SK-N-SH (cell line): ENCODE data around the gene CALHM5. TPM values are rescaled to one million over a fixed set of nuclear protein-coding genes. Genes with fewer than 3 reads are reported as not detected.

Experiments
- CTCF ChIA-PET: fragments of 300-600, 350-600 bp; formaldehyde crosslinking; extraction: SDS; loops from one replicate; lab custom pipeline; 2021; lab: Yijun Ruan, JAX
- POLR2A ChIA-PET: fragments of 350-600 bp; sonication (Branson Sonifier 250); formaldehyde crosslinking; extraction: SDS; loops from one replicate; lab custom pipeline; 2020; ENCODE audit warnings: antibody characterized with exemption, inconsistent platforms; lab: Yijun Ruan, JAX
- DNase-seq: peaks from one replicate; pipeline ENCODE4 v3.0.0; 2012
- H2AFZ ChIP-seq: fragments of 200-600 bp; sonication (generic); 2 replicates; pipeline ENCODE4 v1.8.1; 2016; ENCODE audit warnings: antibody characterized with exemption, mild to moderate bottlenecking, low read depth
- H3F3A ChIP-seq: fragments of 200-600 bp; sonication (generic); replicated peaks from 2 replicates; pipeline ENCODE3; 2016; ENCODE audit warnings: antibody characterized with exemption, mild to moderate bottlenecking; ENCODE audit not compliant: insufficient read depth
- H3K27ac ChIP-seq, 2 experiments: fragments of 200-500 bp in 1 of 2; fragments of 200-600 bp in 1 of 2; sonication (Bioruptor generic) in 1 of 2; sonication (generic), shearing (Covaris generic) in 1 of 2; 2 replicates each; pipeline versions ENCODE4 v1.5.1 to v1.6.1; 2014 to 2016; ENCODE audit warnings: low read depth in 2 of 2, inconsistent platforms in 1 of 2, low read length in 1 of 2, mild to moderate bottlenecking in 1 of 2, mixed read lengths in 1 of 2
- H3K27me3 ChIP-seq: fragments of 200-600 bp; sonication (generic), shearing (Covaris generic); 2 replicates; pipeline ENCODE4 v1.6.1; 2016; ENCODE audit warnings: mixed run types; ENCODE audit not compliant: insufficient read depth
- H3K36me3 ChIP-seq, 2 experiments: fragments of 200-500 bp in 1 of 2; fragments of 200-600 bp in 1 of 2; sonication (Bioruptor generic) in 1 of 2; sonication (generic) in 1 of 2; replicated peaks in 1 of 2; 2 replicates each; pipeline versions ENCODE3 to v1.5.1; 2014 to 2016; ENCODE audit warnings: low read length in 1 of 2, mild to moderate bottlenecking in 1 of 2; ENCODE audit not compliant: insufficient read depth in 2 of 2, control insufficient read depth in 1 of 2
- H3K4me1 ChIP-seq, 2 experiments: fragments of 200-500 bp in 1 of 2; fragments of 200-600 bp in 1 of 2; sonication (Bioruptor generic) in 1 of 2; sonication (generic), shearing (Covaris generic) in 1 of 2; 2 replicates each; pipeline versions ENCODE4 v1.5.1 to v1.6.1; 2014 to 2016; ENCODE audit warnings: low read depth in 1 of 2, low read length in 1 of 2, mixed run types in 1 of 2; ENCODE audit not compliant: insufficient read depth in 2 of 2, control insufficient read depth in 1 of 2
- H3K4me2 ChIP-seq: fragments of 200-600 bp; sonication (generic), shearing (Covaris generic); 2 replicates; pipeline ENCODE4 v1.6.1; 2017; ENCODE audit warnings: mixed run types
- H3K4me3 ChIP-seq, 2 experiments: fragments of 200-500 bp in 1 of 2; fragments of 200-600 bp in 1 of 2; sonication (Bioruptor generic) in 1 of 2; sonication (generic), shearing (Covaris generic) in 1 of 2; 2 replicates each; pipeline versions ENCODE4 v1.5.1 to v1.8.1; 2014 to 2016; ENCODE audit warnings: low read depth in 2 of 2, inconsistent platforms in 1 of 2, low read length in 1 of 2, mild to moderate bottlenecking in 1 of 2, mixed read lengths in 1 of 2, moderate library complexity in 1 of 2
- H3K79me2 ChIP-seq: fragments of 200-600 bp; sonication (generic); 2 replicates; pipeline ENCODE4 v1.8.1; 2017; ENCODE audit warnings: mild to moderate bottlenecking; ENCODE audit not compliant: insufficient read depth
- H3K9ac ChIP-seq: fragments of 200-600 bp; sonication (generic); 2 replicates; pipeline ENCODE4 v1.6.1; 2017; ENCODE audit warnings: mixed run types
- H3K9me2 ChIP-seq: fragments of 200-600 bp; sonication (generic); 2 replicates; pipeline ENCODE4 v1.6.1; 2017; ENCODE audit warnings: mixed run types
- H3K9me3 ChIP-seq: fragments of 200-600 bp; sonication (generic); 2 replicates; pipeline ENCODE4 v1.6.1; 2017; ENCODE audit warnings: mixed run types, mild to moderate bottlenecking, moderate library complexity
- H4K20me1 ChIP-seq: fragments of 200-600 bp; sonication (generic); 2 replicates; pipeline ENCODE4 v1.6.1; 2017; ENCODE audit warnings: mild to moderate bottlenecking, mixed run types; ENCODE audit not compliant: insufficient read depth
- CHD2 ChIP-seq: fragments of 150-350 bp; IDR thresholded peaks from 2 replicates; pipeline ENCODE4 v1.6.1; 2018; ENCODE audit warnings: low read length; ENCODE audit not compliant: partially characterized antibody
- CTCF ChIP-seq: fragments of 200-600 bp; sonication (generic); IDR thresholded peaks from 2 replicates; pipeline ENCODE4 v1.6.1; 2017; ENCODE audit warnings: antibody characterized with exemption, mild to moderate bottlenecking, moderate library complexity
- ELF1 ChIP-seq: IDR thresholded peaks from 2 replicates; pipeline ENCODE4 v1.4.0; 2012
- EP300 ChIP-seq, 2 experiments: IDR thresholded peaks; 2 replicates each; pipeline versions ENCODE4 v1.4.0 to v1.6.1; 2012; ENCODE audit warnings: borderline replicate concordance in 1 of 2, low read depth in 1 of 2, low read length in 1 of 2
- FOSL2 ChIP-seq: IDR thresholded peaks from 2 replicates; pipeline ENCODE4 v1.4.0; 2012; ENCODE audit warnings: low read depth, mild to moderate bottlenecking, moderate library complexity, borderline replicate concordance
- GABPA ChIP-seq: IDR thresholded peaks from 2 replicates; pipeline ENCODE4 v1.4.0; 2012; ENCODE audit warnings: low read depth, mild to moderate bottlenecking
- GATA2 ChIP-seq: sonication (generic); formaldehyde crosslinking; IDR thresholded peaks from 2 replicates; pipeline ENCODE4 v1.5.0; 2020; ENCODE audit warnings: mild to moderate bottlenecking, missing genetic modification reagents
- JUND ChIP-seq: IDR thresholded peaks from 2 replicates; pipeline ENCODE4 v1.4.0; 2012
- MAX ChIP-seq: IDR thresholded peaks from 2 replicates; pipeline ENCODE4 v1.4.0; 2012; ENCODE audit warnings: low read depth
- MEF2A ChIP-seq: IDR thresholded peaks from 2 replicates; pipeline ENCODE4 v1.4.0; 2012; ENCODE audit warnings: low read depth, borderline replicate concordance
- NRF1 ChIP-seq: IDR thresholded peaks from 2 replicates; pipeline ENCODE4 v1.6.1; 2012; ENCODE audit warnings: low read depth, mild to moderate bottlenecking, low read length
- PBX3 ChIP-seq: IDR thresholded peaks from 2 replicates; pipeline ENCODE4; 2012
- POLR2AphosphoS5 ChIP-seq: IDR thresholded peaks from 2 replicates; pipeline ENCODE4 v1.6.1; 2012; ENCODE audit warnings: low read depth, low read length
- RAD21 ChIP-seq: IDR thresholded peaks from 2 replicates; pipeline ENCODE4 v1.6.1; 2012; ENCODE audit warnings: mild to moderate bottlenecking, low read length
- REST ChIP-seq: IDR thresholded peaks from 2 replicates; pipeline ENCODE4 v1.6.1; 2012; ENCODE audit warnings: mild to moderate bottlenecking, low read depth, low read length, moderate library complexity
- RFX5 ChIP-seq: IDR thresholded peaks from 2 replicates; pipeline ENCODE4 v1.6.1; 2012; ENCODE audit warnings: mild to moderate bottlenecking, improper control_type of control experiment, low read length
- SIN3A ChIP-seq: IDR thresholded peaks from 2 replicates; pipeline ENCODE4 v1.6.1; 2012; ENCODE audit warnings: low read depth, mild to moderate bottlenecking, low read length, moderate library complexity, borderline replicate concordance
- TAF1 ChIP-seq: IDR thresholded peaks from 2 replicates; pipeline ENCODE4 v1.6.1; 2012; ENCODE audit warnings: low read depth, mild to moderate bottlenecking, low read length, moderate library complexity, borderline replicate concordance
- TCF12 ChIP-seq: IDR thresholded peaks from 2 replicates; pipeline ENCODE4 v1.4.0; 2012
- TEAD4 ChIP-seq: IDR thresholded peaks from 2 replicates; pipeline ENCODE4 v1.4.0; 2012; ENCODE audit warnings: mild to moderate bottlenecking, borderline replicate concordance; ENCODE audit not compliant: insufficient read depth
- USF1 ChIP-seq: IDR thresholded peaks from 2 replicates; pipeline ENCODE4 v1.4.0; 2012; ENCODE audit warnings: low read depth, borderline replicate concordance
- YY1 ChIP-seq: IDR thresholded peaks from 2 replicates; pipeline ENCODE4 v1.4.0; 2012; ENCODE audit warnings: low read depth, mild to moderate bottlenecking
- WGBS: methylation state at CpG from one replicate; pipeline ENCODE4 v1.1.6; 2017; ENCODE audit warnings: low lambda C conversion rate; 5-methylcytosine and 5-hydroxymethylcytosine counted together
- polyA plus RNA-seq, 3 experiments: library from polyadenylated mRNA; depleted of rRNA; stranded (reverse); fragments of >200 nt; gene quantifications; 2 replicates each; pipeline ENCODE4 v1.2.3, GENCODE V29; 2012

Gene CALHM5
- polyA plus RNA-seq, 1 of the 3 experiments (the other 2 are of a cell fraction), result 0.38 TPM

GRCh38 chr6:116482780-116483179 is 28.7 kb upstream of the CALHM5 start:
- CTCF ChIA-PET, result no interaction called here
- no peaks in the 10 kb centered on the region for H4K20me1 ChIP-seq
- no peaks in the 10 kb centered on the region; a peak in 1 of 4 replicates for H3K4me1 ChIP-seq
- no peak overlapping the region for H3K4me3 ChIP-seq
- H3K9me3 ChIP-seq, result no peaks in the 10 kb centered on the region
- 22% methylated on average over 1 of the region's 1 CpG for WGBS
- no peak overlapping the region for H3K9ac ChIP-seq
- no peaks in the 10 kb centered on the region for H3F3A ChIP-seq
- POLR2A ChIA-PET, result no interaction called here
- no peaks in the 10 kb centered on the region for H3K27me3 ChIP-seq
- H3K79me2 ChIP-seq, result no peaks in the 10 kb centered on the region
- no peak overlapping the region for H3K4me2 ChIP-seq
- no peak overlapping the region for H2AFZ ChIP-seq
- DNase-seq, result no peak
- TF ChIP-seq TCF12 (no peak), CHD2 (no peak)
- no peaks in the 10 kb centered on the region for H3K36me3 ChIP-seq
- no peak overlapping the region for H3K27ac ChIP-seq
- H3K9me2 ChIP-seq, result no peaks in the 10 kb centered on the region

GRCh38 chr6:116483616-116484015 is 27.8 kb upstream of the CALHM5 start:
- H3K4me1 ChIP-seq, result no peaks in the 10 kb centered on the region; a peak in 1 of 4 replicates
- no peaks in the 10 kb centered on the region for H3K36me3 ChIP-seq
- POLR2A ChIA-PET, result no interaction called here
- no peaks in the 10 kb centered on the region for H3K79me2 ChIP-seq
- CTCF ChIA-PET, result interaction anchor here (0.9 kb wide), 1 partner anchor 13 kb away, joined by 4 read pairs; no protein-coding TSS in a partner anchor
- DNase-seq, result no peak
- H3K4me2 ChIP-seq, result no peak overlapping the region
- H3K4me3 ChIP-seq, result no peak overlapping the region
- H3F3A ChIP-seq, result no peaks in the 10 kb centered on the region
- no peak overlapping the region for H2AFZ ChIP-seq
- H3K9me3 ChIP-seq, result no peaks in the 10 kb centered on the region
- no peak overlapping the region for H3K27ac ChIP-seq
- no peak for TF ChIP-seq NRF1
- no peak for TF ChIP-seq MEF2A
- no peak for TF ChIP-seq YY1
- TF ChIP-seq SIN3A, result no peak
- no peak for TF ChIP-seq RAD21
- no peak for TF ChIP-seq REST
- no peak for TF ChIP-seq POLR2AphosphoS5
- TF ChIP-seq TAF1, result no peak
- TF ChIP-seq FOSL2, result no peak
- TF ChIP-seq GABPA, result no peak
- no peak for TF ChIP-seq TEAD4
- no peak for TF ChIP-seq PBX3
- no peak for TF ChIP-seq ELF1
- no peak for TF ChIP-seq GATA2 (CRISPR knock-in tag)
- TF ChIP-seq RFX5, result no peak
- no peak for TF ChIP-seq EP300 (IDR thresholded peaks at IDR 0.05; ENCODE audit: borderline replicate concordance in 1 of 2, low read depth in 1 of 2, low read length in 1 of 2)
- TF ChIP-seq JUND, result no peak
- TF ChIP-seq USF1, result no peak
- no peak for TF ChIP-seq CTCF
- no peak for TF ChIP-seq MAX
- 27% methylated on average over 2 of the region's 2 CpGs for whole genome bisulfite sequencing
- H4K20me1 ChIP-seq, result no peaks in the 10 kb centered on the region
- no peaks in the 10 kb centered on the region for H3K27me3 ChIP-seq
- no peak overlapping the region for H3K9ac ChIP-seq
- H3K9me2 ChIP-seq, result no peaks in the 10 kb centered on the region
